ENCODE measurements around the gene CDS1.
"Not testable (repeated sequence)": the region's sequence is repeated elsewhere in the genome, so short reads cannot be mapped to it uniquely, and the experiment has no call there.

Gene CDS1

GRCh38 chr4:84597450-84597849, 14.5 kb downstream of the CDS1 start:
- in situ Hi-C loops (cut with MboI; ENCODE audit: low sequenced_read_pairs), result loop anchor here (25.0 kb wide), 1 partner anchor 365 kb away; the partner anchor contains the start of gene WDFY3

GRCh38 chr4:84606645-84607044, 23.7 kb downstream of the CDS1 start:
- in situ Hi-C loops (cut with MboI; ENCODE audit: low sequenced_read_pairs), result no loop called here

GRCh38 chr4:84611531-84611930, 28.6 kb downstream of the CDS1 start:
- in situ Hi-C loops (cut with MboI; ENCODE audit: low sequenced_read_pairs), result no loop called here

- in situ Hi-C loops (cut with MboI; ENCODE audit: low sequenced_read_pairs), result no loop called here
Observed at GRCh38 chr4:84614891-84615290, 32.0 kb downstream of the CDS1 start.

- in situ Hi-C loops (cut with MboI; ENCODE audit: low sequenced_read_pairs), result no loop called here
Observed at GRCh38 chr4:84615355-84615754, 32.4 kb downstream of the CDS1 start.

GRCh38 chr4:84622959-84623358, 40.0 kb downstream of the CDS1 start:
- in situ Hi-C loops (cut with MboI; ENCODE audit: low sequenced_read_pairs), result no loop called here

- in situ Hi-C loops (cut with MboI; ENCODE audit: low sequenced_read_pairs), result no loop called here
Observed at GRCh38 chr4:84623661-84624060, 40.7 kb downstream of the CDS1 start.

- in situ Hi-C loops (cut with MboI; ENCODE audit: low sequenced_read_pairs), result no loop called here
Observed at GRCh38 chr4:84626673-84627072, 43.7 kb downstream of the CDS1 start.

- in situ Hi-C loops (cut with MboI; ENCODE audit: low sequenced_read_pairs), result no loop called here
Observed at GRCh38 chr4:84631573-84631972, 48.6 kb downstream of the CDS1 start.

GRCh38 chr4:84632092-84632491, 49.2 kb downstream of the CDS1 start:
- in situ Hi-C loops (cut with MboI; ENCODE audit: low sequenced_read_pairs), result no loop called here

GRCh38 chr4:84634961-84635360, 52.0 kb downstream of the CDS1 start:
- in situ Hi-C loops (cut with MboI; ENCODE audit: low sequenced_read_pairs), result no loop called here

- in situ Hi-C loops (cut with MboI; ENCODE audit: low sequenced_read_pairs), result no loop called here
Observed at GRCh38 chr4:84638092-84638491, 55.2 kb downstream of the CDS1 start.

- in situ Hi-C loops (cut with MboI; ENCODE audit: low sequenced_read_pairs), result no loop called here
Observed at GRCh38 chr4:84639145-84639544, 56.2 kb downstream of the CDS1 start.

GRCh38 chr4:84644087-84644486, 61.2 kb downstream of the CDS1 start:
- in situ Hi-C loops (cut with MboI; ENCODE audit: low sequenced_read_pairs), result no loop called here

- in situ Hi-C loops (cut with MboI; ENCODE audit: low sequenced_read_pairs), result no loop called here
Observed at GRCh38 chr4:84647312-84647884, 64.5 kb downstream of the CDS1 start.

GRCh38 chr4:84648178-84648577, 65.3 kb downstream of the CDS1 start:
- in situ Hi-C loops (cut with MboI; ENCODE audit: low sequenced_read_pairs), result no loop called here

- in situ Hi-C loops (cut with MboI; ENCODE audit: low sequenced_read_pairs), result no loop called here
Observed at GRCh38 chr4:84648863-84649647, 66.1 kb downstream of the CDS1 start.

- in situ Hi-C loops (cut with MboI; ENCODE audit: low sequenced_read_pairs), result no loop called here
Observed at GRCh38 chr4:84651499-84651898, 68.6 kb downstream of the CDS1 start.

GRCh38 chr4:84652478-84652877, 69.6 kb downstream of the CDS1 start:
- in situ Hi-C loops (cut with MboI; ENCODE audit: low sequenced_read_pairs), result no loop called here

GRCh38 chr4:84660606-84661005, 77.7 kb downstream of the CDS1 start:
- in situ Hi-C loops (cut with MboI; ENCODE audit: low sequenced_read_pairs), result no loop called here

- in situ Hi-C loops (cut with MboI; ENCODE audit: low sequenced_read_pairs), result no loop called here
Observed at GRCh38 chr4:84661191-84661939, 78.4 kb downstream of the CDS1 start.

- in situ Hi-C loops (cut with MboI; ENCODE audit: low sequenced_read_pairs), result not testable (repeated sequence)
Observed at GRCh38 chr4:84664767-84665166, 81.8 kb downstream of the CDS1 start.
